ENCODE data around the gene SYPL1. TPM values are rescaled to one million over a fixed set of nuclear protein-coding genes. Genes with fewer than 3 reads are reported as not detected.

SYPL1 gene
- total and polyA plus RNA-seq, 4 donors, result 52.7 to 114 (median 68.4) TPM

- WGBS, 2 donors, result 71 to 79% methylated on average over 6 of the region's 6 CpGs
Measured at GRCh38 chr7:106152313-106152665, 40.2 kb upstream of the SYPL1 start.

GRCh38 chr7:106151459-106152312 lies 39.6 kb upstream of the SYPL1 start:
- Histone ChIP-seq H3K36me3 (ENCODE audit: control insufficient read depth in 4 of 4, insufficient read depth in 4 of 4, low read length in 4 of 4) (no peaks in the 10 kb centered on the region), H3K9me3 (ENCODE audit: control insufficient read depth in 4 of 4, insufficient read depth in 3 of 4, low read length in 3 of 4) (no peaks in the 10 kb centered on the region), H3K27me3 (ENCODE audit: control insufficient read depth in 3 of 3, insufficient read depth in 3 of 3, low read length in 2 of 3) (peaks cover 0 to 4% (median 0%) of the 10 kb centered on the region in 3 donors), H3K27ac (ENCODE audit: low read depth in 1 of 2, low read length in 1 of 2) (no peak overlapping the region), H3K4me3 (no peak overlapping the region), H3K4me1 (ENCODE audit: control insufficient read depth in 5 of 5, insufficient read depth in 5 of 5, low read length in 5 of 5) (no peaks in the 10 kb centered on the region), H3K9ac (ENCODE audit: insufficient read depth in 1 of 2, low read length in 2 of 2) (no peak overlapping the region)
- 80 to 90% methylated on average over 7 of the region's 7 CpGs for WGBS, 2 donors
- ATAC-seq (ENCODE audit: insufficient read depth, low FRiP score) (no peak), DNase-seq (no peak)
- TF ChIP-seq CTCF (IDR thresholded peaks at IDR 0.05; ENCODE audit: control extremely low read depth, extremely low read depth), result no peak

More at GRCh38 chr7:106152313-106152665, 40.2 kb upstream of the SYPL1 start:
- no peaks in the 10 kb centered on the region for H3K36me3 ChIP-seq (ENCODE audit: control insufficient read depth in 4 of 4, insufficient read depth in 4 of 4, low read length in 4 of 4)
- H3K9me3 ChIP-seq (ENCODE audit: control insufficient read depth in 4 of 4, insufficient read depth in 3 of 4, low read length in 3 of 4), result no peaks in the 10 kb centered on the region
- H3K9ac ChIP-seq (ENCODE audit: insufficient read depth in 1 of 2, low read length in 2 of 2), result no peak overlapping the region
- DNase-seq (no peak), ATAC-seq (ENCODE audit: insufficient read depth, low FRiP score) (no peak)
- H3K27me3 ChIP-seq (ENCODE audit: control insufficient read depth in 3 of 3, insufficient read depth in 3 of 3, low read length in 2 of 3), result peaks cover 0 to 4% (median 0%) of the 10 kb centered on the region in 3 donors
- no peak overlapping the region for H3K27ac ChIP-seq (ENCODE audit: low read depth in 1 of 2, low read length in 1 of 2)
- TF ChIP-seq CTCF (IDR thresholded peaks at IDR 0.05; ENCODE audit: control extremely low read depth, extremely low read depth), result no peak
- no peak overlapping the region for H3K4me3 ChIP-seq
- H3K4me1 ChIP-seq (ENCODE audit: control insufficient read depth in 5 of 5, insufficient read depth in 5 of 5, low read length in 5 of 5), result no peaks in the 10 kb centered on the region

- no peak for TF ChIP-seq CTCF (IDR thresholded peaks at IDR 0.05; ENCODE audit: control extremely low read depth, extremely low read depth)
- H3K27me3 ChIP-seq (ENCODE audit: control insufficient read depth in 3 of 3, insufficient read depth in 3 of 3, low read length in 2 of 3), result no peaks in the 10 kb centered on the region
- no peak overlapping the region for H3K4me3 ChIP-seq
- no peaks in the 10 kb centered on the region for H3K36me3 ChIP-seq (ENCODE audit: control insufficient read depth in 4 of 4, insufficient read depth in 4 of 4, low read length in 4 of 4)
- ATAC-seq (ENCODE audit: insufficient read depth, low FRiP score) (no peak), DNase-seq (no peak)
- H3K4me1 ChIP-seq (ENCODE audit: control insufficient read depth in 5 of 5, insufficient read depth in 5 of 5, low read length in 5 of 5), result peaks cover 0 to 12% (median 8%) of the 10 kb centered on the region in 5 donors
- no peak overlapping the region for H3K27ac ChIP-seq (ENCODE audit: low read depth in 1 of 2, low read length in 1 of 2)
- 94 to 96% methylated on average over 10 of the region's 10 CpGs for WGBS, 2 donors
- H3K9ac ChIP-seq (ENCODE audit: insufficient read depth in 1 of 2, low read length in 2 of 2), result no peak overlapping the region
- H3K9me3 ChIP-seq (ENCODE audit: control insufficient read depth in 4 of 4, insufficient read depth in 3 of 4, low read length in 3 of 4), result no peaks in the 10 kb centered on the region
Measured at GRCh38 chr7:106143711-106144337, 31.7 kb upstream of the SYPL1 start.

Data from lung (tissue), 12 donors.